Lung (tissue), 12 donors: Measurements from ENCODE around the gene UGCG. TPM values are rescaled to one million over a fixed set of nuclear protein-coding genes. Genes with fewer than 3 reads are reported as not detected.

Experiments
- ATAC-seq: fragments of 200-7000 bp; cut with Tn5 transposase; one replicate; pipeline ENCODE4 v1.9.1; 2020; ENCODE audit warnings: moderate number of reproducible peaks; ENCODE audit not compliant: insufficient read depth, low FRiP score
- DNase-seq, 3 donors: peaks; one replicate each; pipeline ENCODE4 v3.0.0-alpha.2; 2013 to 2017
- H3K27ac ChIP-seq, 2 donors: one replicate each; pipeline ENCODE4 v1.5.1; 2013; ENCODE audit warnings: mild to moderate bottlenecking in 2 of 2, moderate library complexity in 2 of 2, control low read depth in 1 of 2, inconsistent platforms in 1 of 2, low read depth in 1 of 2, low read length in 1 of 2
- H3K27me3 ChIP-seq, 3 donors: one replicate each; pipeline ENCODE4 v1.5.1; 2013; ENCODE audit warnings: low read length in 2 of 3; ENCODE audit not compliant: control insufficient read depth in 3 of 3, insufficient read depth in 3 of 3
- H3K36me3 ChIP-seq, 4 donors: one replicate each; pipeline ENCODE4 v1.5.1; 2013; ENCODE audit warnings: low read length in 4 of 4, mild to moderate bottlenecking in 1 of 4, moderate library complexity in 1 of 4; ENCODE audit not compliant: control insufficient read depth in 4 of 4, insufficient read depth in 4 of 4
- H3K4me1 ChIP-seq, 5 donors: one replicate each; pipeline ENCODE4 v1.5.1; 2013; ENCODE audit warnings: low read length in 5 of 5, mild to moderate bottlenecking in 2 of 5, moderate library complexity in 1 of 5; ENCODE audit not compliant: control insufficient read depth in 5 of 5, insufficient read depth in 5 of 5
- H3K4me3 ChIP-seq: one replicate; pipeline ENCODE4 v1.5.1; 2013; ENCODE audit warnings: mild to moderate bottlenecking, control low read depth, moderate library complexity
- H3K9ac ChIP-seq, 2 donors: one replicate each; pipeline ENCODE4 v1.5.1; 2013; ENCODE audit warnings: low read length in 2 of 2, control low read depth in 1 of 2; ENCODE audit not compliant: insufficient read depth in 1 of 2
- H3K9me3 ChIP-seq, 4 donors: one replicate each; pipeline ENCODE4 v1.5.1; 2013; ENCODE audit warnings: low read length in 3 of 4, mild to moderate bottlenecking in 1 of 4, moderate library complexity in 1 of 4; ENCODE audit not compliant: control insufficient read depth in 4 of 4, insufficient read depth in 3 of 4
- CTCF ChIP-seq: IDR thresholded peaks from 2 replicates; pipeline ENCODE4 v1.5.1; 2012; ENCODE audit warnings: mild to moderate bottlenecking; ENCODE audit errors: control extremely low read depth, extremely low read depth
- WGBS, 2 donors: extraction: QIAGEN DNeasy Blood & Tissue Kit; methylation state at CpG; one replicate each; pipeline ENCODE4 v1.1.7; 2013; 5-methylcytosine and 5-hydroxymethylcytosine counted together
- polyA plus RNA-seq, 2 donors: library from polyadenylated mRNA; stranded (reverse); fragments of 200-250 nt; gene quantifications; one replicate each; pipeline ENCODE4 v1.2.1, GENCODE V29; 2013
- total RNA-seq, 2 donors: library from RNA; depleted of rRNA in 1 of 2; stranded (reverse); fragments of >200 nt in 1 of 2; gene quantifications; one replicate each; pipeline ENCODE4 v1.2.1, GENCODE V29; 2014 to 2021
- donor health status: control.
- donor health status: control.
- donor health status: Bipolar disorder and iron deficiency.
- donor health status: healthy.
- donor health status: DM: yes; HTN: yes; CAD: no.

Gene UGCG
- total and polyA plus RNA-seq, 4 donors, result 32.2 to 157 (median 37.5) TPM

- Histone ChIP-seq H3K9ac (no peak overlapping the region), H3K4me3 (no peak overlapping the region), H3K27ac (no peak overlapping the region), H3K27me3 (no peaks in the 10 kb centered on the region), H3K36me3 (peaks cover 0 to 8% (median 2%) of the 10 kb centered on the region in 4 donors), H3K4me1 (peaks cover 0 to 17% (median 4%) of the 10 kb centered on the region in 5 donors), H3K9me3 (no peaks in the 10 kb centered on the region)
- no peak for TF ChIP-seq CTCF
- DNase-seq (peak in 2 of 3 donors; percentile 65 to 74), ATAC-seq (no peak)
- 37 to 42% methylated on average over 4 of the region's 4 CpGs for WGBS, 2 donors
Measured at GRCh38 chr9:111914749-111915424, 18.3 kb downstream of the UGCG start.

GRCh38 chr9:111915425-111915758 lies 18.8 kb downstream of the UGCG start:
- Histone ChIP-seq H3K27ac (no peak overlapping the region), H3K9me3 (no peaks in the 10 kb centered on the region), H3K4me3 (no peak overlapping the region), H3K9ac (no peak overlapping the region), H3K27me3 (no peaks in the 10 kb centered on the region), H3K4me1 (peaks cover 0 to 17% (median 4%) of the 10 kb centered on the region in 5 donors), H3K36me3 (peaks cover 0 to 10% (median 3%) of the 10 kb centered on the region in 4 donors)
- DNase-seq (no peak), ATAC-seq (no peak)
- 79 to 86% methylated on average over 3 of the region's 3 CpGs for WGBS, 2 donors
- no peak for TF ChIP-seq CTCF

GRCh38 chr9:111916234-111916645 lies 19.6 kb downstream of the UGCG start:
- peaks cover 0 to 11% (median 3%) of the 10 kb centered on the region in 4 donors for H3K36me3 ChIP-seq
- 60 to 75% methylated on average over 3 of the region's 3 CpGs for WGBS, 2 donors
- H3K27ac ChIP-seq, result no peak overlapping the region
- no peaks in the 10 kb centered on the region for H3K27me3 ChIP-seq
- ATAC-seq (no peak), DNase-seq (no peak)
- no peaks in the 10 kb centered on the region for H3K9me3 ChIP-seq
- no peak for TF ChIP-seq CTCF
- H3K4me3 ChIP-seq, result no peak overlapping the region
- no peak overlapping the region for H3K9ac ChIP-seq
- H3K4me1 ChIP-seq, result peaks cover 0 to 17% (median 4%) of the 10 kb centered on the region in 5 donors

GRCh38 chr9:111917201-111917600 lies 20.6 kb downstream of the UGCG start:
- Histone ChIP-seq H3K27me3 (no peaks in the 10 kb centered on the region), H3K4me3 (no peak overlapping the region), H3K9ac (no peak overlapping the region), H3K9me3 (no peaks in the 10 kb centered on the region), H3K36me3 (peaks cover 0 to 12% (median 4%) of the 10 kb centered on the region in 4 donors), H3K4me1 (peaks cover 0 to 17% (median 4%) of the 10 kb centered on the region in 5 donors), H3K27ac (no peak overlapping the region)
- TF ChIP-seq CTCF, result no peak
- ATAC-seq, result no peak
- DNase-seq, result no peak
- 43 to 82% methylated on average over 5 of the region's 5 CpGs for WGBS, 2 donors
